Activated T-cell treated with anti-CD3 and anti-CD28 coated beads for 24 hours (primary cell): ENCODE results near the gene RIN2.
"Not testable (repeated sequence)": the region's sequence is repeated elsewhere in the genome, so short reads cannot be mapped to it uniquely, and the experiment has no call there.

Experiments
- DNase-seq: peaks from one replicate; pipeline ENCODE4 v3.0.0-alpha.2; 2020; ENCODE audit warnings: low read depth

Gene RIN2

DNA sequence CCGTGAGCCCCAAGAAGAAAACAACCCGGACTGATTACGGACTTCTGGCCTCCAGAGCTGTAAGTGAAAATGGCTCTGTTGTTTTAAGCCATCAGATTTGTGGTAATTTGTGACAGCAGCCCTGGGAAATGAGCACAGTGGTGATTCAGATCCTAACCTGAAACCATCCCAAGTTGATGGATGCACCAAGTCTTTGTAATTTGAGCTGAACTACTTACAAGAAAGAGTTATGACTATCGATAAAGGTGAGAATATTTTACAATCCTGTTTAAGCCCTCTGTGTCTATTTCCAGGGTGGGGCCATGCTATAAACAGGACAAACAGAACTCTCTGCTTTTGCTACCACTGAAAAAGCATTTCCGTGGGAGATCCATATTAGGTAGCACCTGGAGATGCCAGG, 19.1 kb upstream of the RIN2 start:
- DNase-seq = no peak

DNA sequence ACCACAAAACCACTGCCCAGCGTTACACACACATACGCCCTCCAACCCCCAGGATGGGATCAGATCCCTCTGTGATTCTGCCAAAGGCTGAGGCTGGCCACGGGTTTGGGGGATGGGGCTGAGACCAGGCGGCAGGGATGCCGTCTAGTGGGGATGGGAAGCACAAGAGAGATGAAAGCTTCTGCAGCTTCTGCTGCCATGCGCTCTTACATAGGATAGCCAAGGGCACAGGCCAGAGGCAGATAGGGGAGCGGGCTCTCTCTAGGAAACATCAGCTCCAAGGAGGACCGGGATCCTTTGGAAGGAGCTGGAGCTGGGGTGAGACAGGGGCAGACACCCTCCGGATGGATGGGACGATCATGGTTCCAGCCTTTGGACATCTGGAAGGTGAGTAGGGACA, 18.7 kb upstream of the RIN2 start:
- no peak for DNase-seq

DNA sequence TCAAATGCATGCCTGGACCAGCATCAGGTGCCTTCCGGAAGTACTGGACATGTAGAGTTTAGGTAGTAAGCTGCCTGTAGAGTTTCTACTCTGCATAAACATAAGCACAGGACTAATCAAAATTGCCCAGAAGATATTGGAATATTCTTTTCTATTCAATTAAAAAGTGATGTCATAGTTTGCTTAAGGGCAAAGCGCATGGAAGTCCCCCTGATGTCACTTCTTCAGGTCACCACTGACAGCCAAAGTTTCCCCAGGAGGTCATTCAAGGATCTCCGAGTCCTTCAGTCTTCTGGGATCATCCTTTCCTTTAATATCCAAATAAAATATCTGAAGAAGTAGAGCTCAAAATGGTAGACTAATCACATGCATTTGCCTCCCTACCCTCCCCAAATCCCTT, 17.5 kb upstream of the RIN2 start:
- DNase-seq = no peak

DNA sequence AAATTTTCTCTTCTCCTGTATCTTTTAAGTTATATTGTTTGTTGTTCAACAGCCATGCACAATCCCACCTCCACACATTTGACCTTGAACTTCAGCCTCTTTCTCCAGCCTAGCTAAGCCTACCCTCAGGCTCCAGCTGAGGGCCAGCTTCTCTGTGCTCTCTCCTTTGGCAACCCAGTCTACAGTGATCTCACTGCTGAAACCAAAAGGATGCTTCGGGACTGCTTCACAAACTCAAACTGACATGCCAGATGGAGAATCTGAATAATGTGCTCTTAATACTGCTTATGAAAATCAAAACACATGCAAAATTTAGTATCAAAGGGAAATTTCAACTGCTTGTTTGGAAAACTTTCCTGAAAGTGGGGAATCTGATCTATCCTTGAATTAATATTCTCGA, 16.1 kb upstream of the RIN2 start:
- no peak for DNase-seq

DNA sequence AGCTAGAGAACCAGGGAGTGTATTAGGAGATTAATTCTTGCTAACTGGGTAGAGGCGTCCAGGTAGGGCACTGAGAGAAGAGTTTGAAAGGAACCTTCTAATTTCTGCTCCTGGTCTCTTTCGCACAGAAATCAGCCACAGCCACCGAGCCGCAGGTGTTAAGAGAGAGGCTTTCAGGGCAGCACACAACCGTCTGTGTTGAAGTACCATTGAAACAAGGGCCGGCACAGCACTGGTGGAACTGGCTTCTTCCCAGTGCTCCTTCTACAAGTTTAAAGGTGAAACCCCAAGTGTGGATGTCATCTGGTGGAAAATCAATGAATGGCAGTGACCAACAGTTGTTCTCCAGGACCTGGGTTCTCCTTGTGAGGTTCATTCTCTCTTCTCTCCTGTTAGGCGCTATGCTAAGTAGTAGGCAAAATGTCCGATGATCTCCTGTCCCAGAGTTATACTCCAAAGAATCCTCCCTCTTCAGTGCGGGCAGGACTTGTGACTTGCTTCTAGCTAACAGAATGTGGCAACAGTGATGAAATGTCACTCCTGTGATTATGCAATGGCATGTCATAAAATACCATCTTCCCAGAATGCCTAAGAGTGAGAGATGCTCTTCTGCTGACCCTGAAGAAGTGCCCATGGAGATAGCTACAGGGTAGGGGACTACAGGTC, 15.0 kb upstream of the RIN2 start:
- no peak for DNase-seq

- no peak for DNase-seq
Measured at GRCh38 chr20:19743640-19743995, 14.4 kb upstream of the RIN2 start.

DNA sequence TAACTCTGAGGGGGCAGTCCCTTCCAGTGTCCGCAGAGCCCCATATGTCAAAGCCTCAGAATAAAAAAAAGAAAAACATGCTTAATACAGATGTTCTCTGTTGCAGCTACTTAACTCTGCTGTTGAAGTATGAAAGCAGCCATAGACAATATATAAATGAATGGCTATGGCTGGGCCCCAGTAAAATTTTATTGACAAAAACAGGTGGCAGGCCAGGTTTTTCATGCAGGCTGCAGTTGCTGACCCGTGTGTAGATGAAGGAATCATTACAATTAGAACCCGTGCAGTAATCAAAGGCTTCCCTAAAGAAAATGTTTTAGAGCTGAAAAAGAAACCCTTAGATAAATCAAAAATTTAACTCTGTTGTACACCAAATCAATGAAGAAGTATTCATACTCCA, 13.0 kb upstream of the RIN2 start:
- no peak for DNase-seq

DNA sequence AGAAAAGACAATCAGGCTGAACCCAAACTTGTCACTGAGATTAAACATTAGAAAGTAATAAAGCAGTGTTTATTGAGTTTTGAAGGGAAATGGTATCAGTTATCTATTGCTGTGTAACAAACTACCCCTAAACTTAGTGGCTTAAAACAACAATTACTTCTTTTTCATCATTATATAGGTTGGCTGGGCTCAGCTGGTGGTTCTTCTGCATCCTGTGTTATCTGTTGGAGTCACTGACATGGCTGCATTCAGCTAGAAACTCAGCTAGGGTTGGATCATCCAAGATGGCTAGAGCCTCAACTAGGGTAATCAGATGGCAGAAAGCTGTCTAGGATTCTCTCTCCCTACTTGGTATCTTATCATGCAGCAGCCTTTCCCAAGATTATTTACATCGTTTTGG, 12.5 kb upstream of the RIN2 start:
- no peak for DNase-seq

- DNase-seq = no peak
Measured at GRCh38 chr20:19746396-19746795, 11.7 kb upstream of the RIN2 start.

- no peak for DNase-seq
Measured at GRCh38 chr20:19747903-19748302, 10.2 kb upstream of the RIN2 start.

GRCh38 chr20:19748681-19749080, 9.4 kb upstream of the RIN2 start:
- no peak for DNase-seq

DNA sequence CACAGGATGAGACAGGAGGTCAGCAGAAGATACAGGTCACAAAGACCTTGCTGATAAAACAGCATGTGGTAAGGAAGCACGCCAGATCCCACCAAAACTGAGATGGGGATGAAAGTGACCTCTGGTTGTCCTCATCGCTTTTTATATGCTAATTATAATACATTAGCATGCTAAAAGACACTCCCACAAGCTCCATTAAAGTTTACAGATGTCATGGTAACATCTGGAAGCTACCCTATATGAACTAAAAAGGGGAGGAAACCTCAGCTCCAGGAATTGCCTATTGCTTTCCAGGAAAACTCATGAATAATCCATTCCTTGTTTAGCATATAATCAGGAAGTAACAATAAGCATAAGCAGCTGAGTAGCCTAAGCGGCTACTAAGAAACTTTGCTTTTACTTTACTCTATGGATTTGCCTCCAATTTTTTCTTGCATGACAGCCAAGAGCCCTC, 8.4 kb upstream of the RIN2 start:
- DNase-seq = no peak

- DNase-seq = no peak
Measured at GRCh38 chr20:19750101-19750606, 7.9 kb upstream of the RIN2 start.

GRCh38 chr20:19750907-19751636, 7.0 kb upstream of the RIN2 start:
- no peak for DNase-seq

DNA sequence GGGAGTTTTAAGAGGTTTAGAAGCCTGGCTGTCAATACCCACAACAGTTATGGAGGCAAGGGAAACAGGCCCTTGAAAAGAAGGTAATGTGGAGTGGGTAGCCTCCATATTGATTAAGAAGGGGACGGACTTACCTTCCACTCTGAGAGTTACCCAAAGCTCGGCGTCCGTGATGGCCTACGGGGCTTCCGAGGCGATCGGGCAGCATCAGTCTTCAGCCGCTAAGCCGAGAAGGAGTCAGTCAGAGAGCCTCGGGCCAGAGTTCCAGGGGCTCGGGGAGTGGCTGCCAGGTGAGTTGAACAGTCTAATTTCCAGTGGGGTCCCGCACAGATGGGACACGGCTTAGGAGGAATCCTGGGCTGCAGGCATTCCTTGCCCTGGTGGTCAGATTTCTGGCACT, 3.9 kb upstream of the RIN2 start:
- not testable (repeated sequence) for DNase-seq

DNA sequence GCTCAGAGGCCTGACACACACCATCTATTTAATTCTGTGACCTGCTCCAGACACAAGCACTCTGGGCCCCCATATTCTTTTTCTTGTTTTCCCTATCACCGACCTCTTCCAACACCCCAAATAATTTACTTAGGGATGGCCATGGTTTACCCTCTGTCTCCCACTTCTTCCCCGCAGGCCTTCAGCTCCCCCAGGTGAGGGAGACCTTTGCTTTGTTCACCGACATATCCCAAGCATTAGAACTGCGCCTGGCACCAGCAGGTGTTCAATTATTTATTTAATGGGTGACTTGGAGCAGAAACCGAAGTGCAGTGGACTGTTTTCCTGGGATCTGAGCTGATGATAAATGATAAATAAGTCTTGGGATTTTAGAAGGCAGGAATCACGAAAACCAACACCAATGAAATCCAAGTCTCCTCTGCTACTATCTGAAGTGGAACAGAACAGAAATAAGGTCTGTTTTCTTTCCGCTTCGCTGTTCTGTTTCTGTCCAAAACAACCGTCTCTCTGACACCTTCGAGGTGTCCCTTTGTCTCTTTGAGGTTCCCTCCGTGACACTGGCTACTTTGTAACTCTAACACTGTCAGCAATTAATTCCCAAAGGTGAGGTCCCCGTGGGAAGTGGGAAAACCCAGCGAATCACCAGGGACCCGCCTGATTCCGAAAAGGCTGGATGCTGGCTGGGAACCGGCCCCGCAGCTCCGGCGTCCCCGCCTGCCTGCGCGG, 1.1 kb upstream of the RIN2 start:
- no peak for DNase-seq

DNA sequence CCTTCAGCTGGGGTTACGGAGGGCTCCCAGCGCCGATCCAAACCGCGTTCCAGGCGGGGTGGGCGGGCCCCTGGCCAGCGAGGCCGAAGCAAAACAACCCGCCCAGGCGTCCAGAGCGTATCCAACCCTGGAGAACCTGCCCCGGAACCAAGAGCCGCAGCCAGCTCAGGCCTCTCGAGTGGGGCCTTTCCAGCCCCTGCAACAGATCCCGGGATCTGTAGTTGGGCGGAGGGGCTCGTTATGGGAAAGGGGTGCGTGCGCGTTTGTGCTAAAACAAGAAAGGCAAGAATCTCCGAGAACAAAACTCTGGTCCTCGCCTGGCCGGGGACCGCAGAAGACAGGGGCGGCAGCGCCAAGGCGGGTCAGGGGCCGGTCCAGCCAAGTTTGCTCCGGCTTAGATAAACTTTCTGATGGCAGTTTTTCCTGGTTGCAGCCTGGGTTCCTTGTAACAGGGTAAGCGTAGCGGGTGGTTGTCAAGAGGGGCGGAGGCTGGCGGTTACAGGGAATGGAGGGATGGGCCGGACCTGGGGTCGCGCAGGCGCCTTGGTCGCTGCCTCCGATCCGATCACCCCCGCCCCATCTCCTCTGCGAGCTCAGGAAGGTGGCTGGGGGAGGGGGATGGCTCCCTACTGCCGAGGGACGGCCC, 448 bp upstream of the RIN2 start:
- DNase-seq = no peak

GRCh38 chr20:19758501-19759331, 658 bp downstream of the RIN2 start:
- no peak for DNase-seq

DNA sequence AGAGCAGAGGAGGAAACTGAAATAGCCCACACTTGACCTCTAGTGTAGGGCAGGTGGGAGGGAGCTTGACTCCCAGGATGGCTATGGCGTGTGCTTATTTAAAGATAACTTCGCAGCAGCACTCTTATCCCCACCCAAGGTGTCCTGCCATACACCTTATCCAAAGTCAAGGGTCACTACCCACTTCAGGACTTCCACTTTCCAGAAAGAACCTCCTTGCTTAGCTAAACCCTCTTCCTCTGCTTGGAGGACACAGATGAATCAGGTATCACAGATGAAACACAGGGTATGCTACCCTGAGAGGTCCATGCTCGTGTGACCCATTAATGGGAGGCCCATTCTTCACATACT, 2.3 kb downstream of the RIN2 start:
- no peak for DNase-seq

GRCh38 chr20:19761326-19761725, 3.3 kb downstream of the RIN2 start:
- DNase-seq = no peak

DNA sequence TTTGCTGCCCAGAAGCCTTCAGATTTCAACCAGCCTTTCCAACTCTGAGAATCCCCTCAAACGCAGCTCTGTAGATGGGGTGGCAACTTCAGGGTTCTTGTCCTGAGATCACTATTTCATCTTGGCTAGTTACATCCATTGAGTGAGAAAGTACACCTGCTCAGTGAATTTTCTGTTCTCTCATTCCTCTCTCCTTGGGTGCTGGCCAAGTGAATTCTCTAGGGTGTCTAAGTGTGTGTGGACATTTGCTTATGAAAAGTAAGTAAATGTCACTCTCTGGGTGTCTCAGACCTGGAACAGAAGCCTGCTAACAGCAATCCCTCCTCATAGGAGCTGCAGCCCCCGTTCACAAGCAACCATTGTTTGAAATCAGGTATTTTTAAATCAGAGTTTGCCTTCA, 3.8 kb downstream of the RIN2 start:
- no peak for DNase-seq

DNA sequence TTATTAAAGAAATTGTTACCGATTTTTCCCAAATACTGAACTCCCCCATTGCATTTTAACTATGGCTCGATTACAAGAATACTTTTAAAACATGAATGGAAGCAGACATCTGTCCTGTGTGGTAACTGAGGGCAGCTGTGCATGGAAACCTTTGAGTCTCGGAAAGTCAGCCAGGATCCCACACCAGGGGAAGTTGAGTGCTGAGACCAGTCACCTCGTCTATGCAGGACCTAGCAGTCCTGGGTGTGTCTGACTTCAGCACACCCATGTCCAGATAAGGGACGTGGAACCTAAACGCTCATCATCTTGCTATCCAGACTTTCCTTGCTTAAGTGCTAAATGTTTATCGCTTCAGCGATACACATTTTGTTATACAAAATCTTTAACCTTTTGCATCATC, 6.1 kb downstream of the RIN2 start:
- no peak for DNase-seq
